ENCODE measurements around the gene PIP5K1B.

PIP5K1B gene

GRCh38 chr9:68804911-68805889 is 100.2 kb downstream of the PIP5K1B start:
- DNase-seq (ENCODE audit: insufficient read length, low spot score) (no peak), FAIRE-seq (peak; percentile 4)

- no peak for DNase-seq (ENCODE audit: insufficient read length, low spot score)
- peak; percentile 49 for FAIRE-seq
These were observed 101.0 kb downstream of the PIP5K1B start for GRCh38 chr9:68805890-68806517.

- DNase-seq (ENCODE audit: insufficient read length, low spot score) = no peak
- FAIRE-seq = peak; percentile 49
These were observed 103.4 kb downstream of the PIP5K1B start for GRCh38 chr9:68808338-68808890.

GRCh38 chr9:68817079-68817875 is 112.2 kb downstream of the PIP5K1B start:
- DNase-seq (ENCODE audit: insufficient read length, low spot score) = no peak
- FAIRE-seq = peak; percentile 26

- no peak for FAIRE-seq
- DNase-seq (ENCODE audit: insufficient read length, low spot score) = no peak
These were observed 114.0 kb downstream of the PIP5K1B start for GRCh38 chr9:68819065-68819464.

GRCh38 chr9:68821911-68822310 is 116.9 kb downstream of the PIP5K1B start:
- DNase-seq (ENCODE audit: insufficient read length, low spot score) (no peak), FAIRE-seq (no peak)

- FAIRE-seq (no peak), DNase-seq (ENCODE audit: insufficient read length, low spot score) (no peak)
These were observed 117.6 kb downstream of the PIP5K1B start for GRCh38 chr9:68822596-68823165.

- DNase-seq (ENCODE audit: insufficient read length, low spot score) (no peak), FAIRE-seq (no peak)
These were observed 120.9 kb downstream of the PIP5K1B start for GRCh38 chr9:68825762-68826472.

GRCh38 chr9:68827837-68828744 is 123.1 kb downstream of the PIP5K1B start:
- DNase-seq (ENCODE audit: insufficient read length, low spot score) (no peak), FAIRE-seq (no peak)

- DNase-seq (ENCODE audit: insufficient read length, low spot score) (no peak), FAIRE-seq (no peak)
These were observed 127.1 kb downstream of the PIP5K1B start for GRCh38 chr9:68832101-68832500.

GRCh38 chr9:68832861-68833518 is 128.0 kb downstream of the PIP5K1B start:
- DNase-seq (ENCODE audit: insufficient read length, low spot score) (no peak), FAIRE-seq (no peak)

GRCh38 chr9:68834931-68835520 is 130.0 kb downstream of the PIP5K1B start:
- DNase-seq (ENCODE audit: insufficient read length, low spot score) (no peak), FAIRE-seq (no peak)

- no peak for DNase-seq (ENCODE audit: insufficient read length, low spot score)
- FAIRE-seq = no peak
These were observed 131.7 kb downstream of the PIP5K1B start for GRCh38 chr9:68836788-68837187.

GRCh38 chr9:68838245-68838644 is 133.2 kb downstream of the PIP5K1B start:
- no peak for DNase-seq (ENCODE audit: insufficient read length, low spot score)
- peak; percentile 47 for FAIRE-seq

GRCh38 chr9:68841276-68842052 is 136.4 kb downstream of the PIP5K1B start:
- DNase-seq (ENCODE audit: insufficient read length, low spot score) (no peak), FAIRE-seq (peak; percentile 28)

GRCh38 chr9:68842568-68842967 is 137.5 kb downstream of the PIP5K1B start:
- DNase-seq (ENCODE audit: insufficient read length, low spot score) (no peak), FAIRE-seq (no peak)

GRCh38 chr9:68843239-68843638 is 138.2 kb downstream of the PIP5K1B start:
- FAIRE-seq (no peak), DNase-seq (ENCODE audit: insufficient read length, low spot score) (no peak)

Measured in GM19239 (cell line).